GM12878 (cell line): Measurements from ENCODE around the gene SHISA7. TPM values are rescaled to one million over a fixed set of nuclear protein-coding genes. Genes with fewer than 3 reads are reported as not detected.
A peak's percentile ranks its signal among the peaks of the same experiment; 100 is the strongest.
"Not testable (repeated sequence)": the region's sequence is repeated elsewhere in the genome, so short reads cannot be mapped to it uniquely, and the experiment has no call there.

Source experiments
- ATAC-seq: fragments of 200-7000 bp; cut with Tn5 transposase; 3 replicates; pipeline ENCODE4 v1.9.1; 2020; ENCODE audit warnings: mild to moderate bottlenecking, moderate library complexity
- BruUV-seq: library from RNA; stranded (reverse); fragments of 400-500 nt; replicated peaks from 2 replicates; lab custom pipeline; 2021; lab: Mats Ljungman, UMichigan
- CTCF ChIA-PET: fragments of 300-600 bp; sonication (Branson Sonifier 250); formaldehyde crosslinking; extraction: SDS; loops from one replicate; lab custom pipeline; 2021; ENCODE audit warnings: inconsistent platforms; lab: Yijun Ruan, JAX
- POLR2A ChIA-PET: fragments of 350-600 bp; formaldehyde crosslinking; extraction: SDS; loops from one replicate; lab custom pipeline; 2021; ENCODE audit warnings: inconsistent platforms; lab: Charles Lee
- RAD21 ChIA-PET: fragments of 300-600 bp; sonication (Branson Sonifier 250); formaldehyde crosslinking; loops from one replicate; lab custom pipeline; 2023; ENCODE audit warnings: antibody characterized with exemption; ENCODE audit not compliant: unreplicated experiment; lab: Charles Lee
- SMC1A ChIA-PET: fragments of 300-600 bp; sonication (Branson Sonifier 250); formaldehyde crosslinking; loops from one replicate; lab custom pipeline; 2023; ENCODE audit not compliant: unreplicated experiment, uncharacterized antibody; lab: Charles Lee
- DNase-seq: peaks from one replicate; pipeline ENCODE4 v3.0.0-alpha.2; 2011; ENCODE audit warnings: low read depth, low spot score
- FAIRE-seq: peaks from 3 replicates; lab custom pipeline; 2011; peaks lifted over from hg19 to GRCh38; lab: Jason Lieb, UNC
- H2AFZ ChIP-seq: 2 replicates; pipeline ENCODE4 v1.6.0; 2011; ENCODE audit warnings: low read depth, low read length, control low read depth; ENCODE audit not compliant: control insufficient read depth
- H3K27ac ChIP-seq: 2 replicates; pipeline ENCODE4 v1.5.1; 2011; ENCODE audit warnings: control low read depth; ENCODE audit not compliant: control insufficient read depth, insufficient read depth
- H3K27me3 ChIP-seq, 2 experiments: replicated peaks in 1 of 2; 2 replicates each; pipeline versions ENCODE4 v1.6.0 to v1.6.1; 2011; ENCODE audit warnings: low read length in 1 of 2; ENCODE audit not compliant: control insufficient read depth in 2 of 2, insufficient read depth in 2 of 2
- H3K36me3 ChIP-seq, 2 experiments: 2 replicates each; pipeline ENCODE4 v1.5.1; 2011; ENCODE audit warnings: low read length in 1 of 2; ENCODE audit not compliant: control insufficient read depth in 2 of 2, insufficient read depth in 2 of 2
- H3K4me1 ChIP-seq: 2 replicates; pipeline ENCODE4 v1.6.1; 2011; ENCODE audit warnings: mild to moderate bottlenecking, low read length, moderate library complexity, mixed read lengths; ENCODE audit not compliant: control insufficient read depth, insufficient read depth
- H3K4me2 ChIP-seq: 2 replicates; pipeline ENCODE4 v1.6.0; 2011; ENCODE audit warnings: control low read depth; ENCODE audit not compliant: control insufficient read depth, insufficient read depth
- H3K4me3 ChIP-seq: fragments of 200-600 bp; sonication (generic); 2 replicates; pipeline ENCODE4 v1.5.1; 2016
- H3K79me2 ChIP-seq: 2 replicates; pipeline ENCODE4 v1.6.0; 2011; ENCODE audit warnings: low read length; ENCODE audit not compliant: control insufficient read depth, insufficient read depth
- H3K9ac ChIP-seq: 2 replicates; pipeline ENCODE4 v1.8.0; 2011; ENCODE audit warnings: low read length, control low read depth, mixed read lengths; ENCODE audit not compliant: control insufficient read depth, insufficient read depth
- H3K9me3 ChIP-seq: replicated peaks from 3 replicates; pipeline ENCODE4 v1.5.1; 2011; ENCODE audit warnings: mild to moderate bottlenecking, low read length; ENCODE audit not compliant: control insufficient read depth, insufficient read depth
- H4K20me1 ChIP-seq: 2 replicates; pipeline ENCODE4 v1.6.0; 2011; ENCODE audit not compliant: control insufficient read depth, insufficient read depth
- CREB1 ChIP-seq: IDR thresholded peaks from 2 replicates; pipeline ENCODE4 v1.6.1; 2012; ENCODE audit warnings: low read depth, mild to moderate bottlenecking, inconsistent platforms
- PAX8 ChIP-seq: fragments of 450-650 bp; IDR thresholded peaks from 2 replicates; pipeline ENCODE4 v1.6.1; 2017; ENCODE audit warnings: mild to moderate bottlenecking, moderate library complexity
- POLR2A ChIP-seq: IDR thresholded peaks from 2 replicates; pipeline ENCODE4 v1.6.1; 2011; ENCODE audit warnings: low read depth, mild to moderate bottlenecking, low read length
- POLR2AphosphoS5 ChIP-seq: IDR thresholded peaks from 2 replicates; pipeline ENCODE4 v1.6.1; 2011; ENCODE audit warnings: mild to moderate bottlenecking, low read length, inconsistent platforms
- RCOR1 ChIP-seq: conservative IDR thresholded peaks from 2 replicates; pipeline ENCODE4 v1.6.1; 2012; ENCODE audit warnings: low read depth, low read length, improper control_type of control experiment
- TARDBP ChIP-seq: IDR thresholded peaks from 2 replicates; pipeline ENCODE4 v1.6.1; 2016; ENCODE audit warnings: borderline replicate concordance
- YBX1 ChIP-seq: fragments of 450-650 bp; IDR thresholded peaks from 2 replicates; pipeline ENCODE4 v1.6.1; 2016; ENCODE audit warnings: antibody characterized with exemption
- WGBS: methylation state at CpG from one replicate; pipeline ENCODE4 v1.1.6; 2016; ENCODE audit warnings: low lambda C conversion rate; ENCODE audit not compliant: insufficient replicate concordance, insufficient coverage; ENCODE audit errors: missing lambda C conversion rate; 5-methylcytosine and 5-hydroxymethylcytosine counted together
- in situ Hi-C: fragments of 300-500 bp; cut with MboI; formaldehyde crosslinking; loops from 9 replicates; pipeline ENCODE4 v1.14.3; 2018; ENCODE audit warnings: mixed read lengths
- intact Hi-C: fragments of 100-400 bp; cut with micrococcal nuclease; formaldehyde crosslinking; loops from one replicate; pipeline ENCODE4 v1.14.2; 2022; ENCODE audit not compliant: unreplicated experiment
- polyA plus RNA-seq, 11 experiments: library from polyadenylated mRNA; depleted of rRNA in 4 of 11; unstranded in 6 of 11; stranded (reverse) in 5 of 11; fragments of >200 nt; fragmentation: Nextera tagmentation in 4 of 11; fragmentation: Illumina TruSeq in 1 of 11; extraction: Ambion mirVana in 4 of 11; extraction: Trizol in 1 of 11; gene quantifications; 1 replicate in 1 of 11; 2 replicates in 10 of 11; pipeline versions ENCODE4 v1.2.1 to v1.2.3, GENCODE V29; 2011 to 2016; ENCODE audit warnings: inconsistent platforms in 2 of 11, missing spikeins in 2 of 11, low read depth in 1 of 11
- total RNA-seq, 4 experiments: library from RNA; depleted of rRNA in 3 of 4; stranded (reverse); fragments of >200 nt in 3 of 4; fragmentation: Illumina TruSeq in 1 of 4; extraction: Trizol in 1 of 4; gene quantifications; 2 replicates each; pipeline versions ENCODE4 v1.2.1 to v1.2.3, GENCODE V29; 2013 to 2021

Gene SHISA7
- total and polyA plus RNA-seq, 10 of the 15 experiments (the other 5 are each of a cell fraction or from before 2014, with no cell fraction given) = 0.03 TPM; not detected in 9

DNA sequence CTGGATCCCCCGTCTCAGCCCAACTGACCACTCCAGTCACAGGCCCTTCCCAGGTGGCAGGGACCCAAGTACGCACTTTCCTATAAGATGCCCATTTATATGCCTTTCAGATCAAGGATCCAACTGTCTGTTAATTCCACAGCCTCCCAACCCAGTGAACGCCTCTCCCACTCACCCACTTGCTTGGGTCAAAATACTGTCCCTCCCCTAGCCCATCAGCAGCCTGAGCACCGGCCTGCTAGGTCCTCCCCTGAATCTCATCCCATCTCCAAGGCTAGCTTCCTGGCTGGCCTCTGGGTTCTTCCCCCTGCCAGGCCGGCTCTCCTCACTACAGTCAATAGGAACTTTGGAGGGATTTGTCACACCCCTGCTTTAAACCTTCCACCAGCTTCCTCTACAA lies 37.5 kb downstream of the SHISA7 start:
- TF ChIP-seq CREB1 (no peak), YBX1 (no peak), PAX8 (no peak), POLR2AphosphoS5 (peak; percentile 31; the same call in 1 of the 2 replicates)
- ChIA-PET SMC1A (interaction anchor here (1.0 kb wide), 1 partner anchor 21 kb away, joined by 3 read pairs; the partner anchor contains the start of gene TMEM238), CTCF (interaction anchor here (0.7 to 1.5 kb wide), 2 partner anchors 22 to 103 kb away, joined by 3 to 8 read pairs; no protein-coding TSS in a partner anchor), RAD21 (interaction anchor here (0.7 to 2.3 kb wide), 2 partner anchors 15 to 104 kb away, joined by 3 to 6 read pairs; no protein-coding TSS in a partner anchor), POLR2A (interaction anchor here (0.6 to 3.2 kb wide), 6 partner anchors 16 to 146 kb away, joined by 3 to 21 read pairs (median 6); partner anchors contain the start of genes KMT5C and TMEM238)
- peaks cover 20% of the 10 kb centered on the region for H3K4me1 ChIP-seq
- H3K4me2 ChIP-seq = peak overlapping the region; percentile 95
- H2AFZ ChIP-seq = no peak overlapping the region
- H3K9me3 ChIP-seq = peaks cover 5% of the 10 kb centered on the region; the same call in 1 of the 3 replicates
- peaks cover 14 to 26% of the 10 kb centered on the region in 2 experiments; a peak in 3 of 4 replicates for H3K36me3 ChIP-seq
- H3K9ac ChIP-seq = peak overlapping the region; percentile 93
- FAIRE-seq (no peak), ATAC-seq (no peak), DNase-seq (no peak)
- no peaks in the 10 kb centered on the region for H3K27me3 ChIP-seq
- peak overlapping the region; percentile 93 for H3K4me3 ChIP-seq
- no TSS peak for BruUV-seq
- intact Hi-C loops = no loop called here
- H3K27ac ChIP-seq = no peak overlapping the region
- H3K79me2 ChIP-seq = peaks cover 41% of the 10 kb centered on the region
- peaks cover 3% of the 10 kb centered on the region for H4K20me1 ChIP-seq
- in situ Hi-C loops = no loop called here
- WGBS = 58% methylated on average over 5 of the region's 5 CpGs

DNA sequence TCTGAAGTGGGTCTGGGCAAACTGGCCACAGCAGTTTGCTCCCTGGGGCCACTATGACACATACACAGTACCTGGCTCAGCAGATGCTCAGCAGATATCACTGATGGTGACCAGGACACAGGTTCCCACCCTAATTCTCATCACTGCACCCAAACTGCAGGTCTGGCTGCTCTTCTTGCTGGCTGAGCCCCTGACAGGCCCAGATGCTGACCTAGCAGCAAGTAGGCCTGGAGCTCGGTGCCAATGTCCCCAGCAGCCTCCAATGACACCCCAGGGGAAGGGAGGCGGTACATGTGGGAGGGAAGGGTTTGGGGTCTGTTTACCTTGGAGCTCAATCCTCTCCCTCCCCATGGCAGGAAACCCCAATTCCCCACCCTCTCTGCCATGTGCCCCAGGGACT lies 40.6 kb downstream of the SHISA7 start:
- ChIA-PET RAD21 (no interaction called here), CTCF (no interaction called here), SMC1A (no interaction called here), POLR2A (interaction anchor here (0.7 kb wide), 1 partner anchor 13 kb away, joined by 3 read pairs; no protein-coding TSS in a partner anchor)
- Histone ChIP-seq H2AFZ (no peak overlapping the region), H3K9ac (no peak overlapping the region), H3K4me3 (no peak overlapping the region), H3K79me2 (peaks cover 40% of the 10 kb centered on the region), H3K36me3 (peaks cover 17 to 26% of the 10 kb centered on the region in 2 experiments; a peak in 3 of 4 replicates), H3K9me3 (no peaks in the 10 kb centered on the region), H3K4me2 (no peak overlapping the region), H3K4me1 (peaks cover 22% of the 10 kb centered on the region), H3K27me3 (no peaks in the 10 kb centered on the region), H4K20me1 (peaks cover 3% of the 10 kb centered on the region), H3K27ac (no peak overlapping the region)
- in situ Hi-C loops = no loop called here
- 100% methylated on average over 2 of the region's 2 CpGs for WGBS
- no peak for FAIRE-seq
- intact Hi-C loops = no loop called here
- no peak for DNase-seq
- no TSS peak for BruUV-seq
- TF ChIP-seq RCOR1 = no peak
- TF ChIP-seq TARDBP = no peak
- peak; percentile 39; the same call in 1 of the 2 replicates for TF ChIP-seq POLR2A
- TF ChIP-seq POLR2AphosphoS5 = peak; percentile 36; the same call in 1 of the 2 replicates
- no peak for ATAC-seq

DNA sequence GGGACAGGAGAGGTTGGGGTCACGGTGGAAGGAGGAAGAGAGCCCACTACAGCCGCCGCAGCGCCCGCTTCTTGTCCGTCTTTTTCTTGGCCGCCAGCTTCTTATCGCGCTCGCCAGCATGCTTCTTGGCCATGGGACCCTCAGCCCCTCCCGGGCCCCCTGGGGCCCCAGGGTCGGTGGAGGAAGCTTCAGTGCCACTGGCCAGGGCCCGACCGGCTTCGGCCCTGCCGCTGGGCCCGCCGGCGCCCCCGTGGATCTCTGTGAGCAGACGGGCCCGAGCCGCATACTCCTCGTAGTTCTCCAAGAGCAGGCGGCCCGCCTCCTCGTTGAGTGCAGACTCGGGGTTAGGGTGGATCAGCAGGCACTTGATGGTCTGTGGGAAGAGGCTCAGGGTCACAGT lies 41.7 kb downstream of the SHISA7 start:
- SMC1A ChIA-PET, H4K20me1 ChIP-seq, POLR2A ChIA-PET, H3K4me3 ChIP-seq, in situ Hi-C loops, DNase-seq, H3K9me3 ChIP-seq, RAD21 ChIA-PET, ATAC-seq, H3K4me2 ChIP-seq, intact Hi-C loops, H3K9ac ChIP-seq, FAIRE-seq, BruUV-seq, H2AFZ ChIP-seq, H3K27ac ChIP-seq, H3K27me3 ChIP-seq, CTCF ChIA-PET: not testable (repeated sequence)
- H3K36me3 ChIP-seq = peaks cover 17 to 26% of the 10 kb centered on the region in 2 experiments; a peak in 3 of 4 replicates
- 90% methylated on average over 16 of the region's 28 CpGs for WGBS
- H3K4me1 ChIP-seq = peaks cover 22% of the 10 kb centered on the region
- peaks cover 29% of the 10 kb centered on the region for H3K79me2 ChIP-seq
